HepG2 (cell line): ENCODE results near the gene NDUFB4.

Experiments
- ARID3A ChIP-seq: IDR thresholded peaks from 2 replicates; pipeline ENCODE4 v1.6.1; 2012; ENCODE audit warnings: low read depth, low read length, improper control_type of control experiment
- BHLHE40 ChIP-seq: IDR thresholded peaks from 2 replicates; pipeline ENCODE4 v1.6.1; 2011; ENCODE audit warnings: low read length, improper control_type of control experiment
- EZH2 ChIP-seq: conservative IDR thresholded peaks from 2 replicates; pipeline ENCODE4 v1.6.1; 2012; ENCODE audit warnings: mild to moderate bottlenecking, low read depth, low read length, moderate library complexity
- FOXK2 ChIP-seq: fragments of 450-650 bp; IDR thresholded peaks from 2 replicates; pipeline ENCODE4 v1.6.1; 2016
- LBX2 ChIP-seq: sonication (generic); formaldehyde crosslinking; IDR thresholded peaks from 2 replicates; pipeline ENCODE4 v1.5.0; 2020; ENCODE audit warnings: missing genetic modification reagents, mild to moderate bottlenecking, borderline replicate concordance
- NR2F1 ChIP-seq, 2 experiments: fragments of 450-650 bp in 1 of 2; formaldehyde crosslinking in 1 of 2; IDR thresholded peaks; 2 replicates each; pipeline versions ENCODE4 v1.5.0 to v1.6.1; 2016 to 2020; ENCODE audit warnings: mild to moderate bottlenecking in 1 of 2, missing compliant biosample characterization in 1 of 2, missing genetic modification reagents in 1 of 2, moderate library complexity in 1 of 2
- POLR2A ChIP-seq, 2 experiments: IDR thresholded peaks; 2 replicates each; pipeline ENCODE4 v1.6.1; 2011; ENCODE audit warnings: low read depth in 2 of 2, low read length in 2 of 2, mild to moderate bottlenecking in 1 of 2, moderate library complexity in 1 of 2; ENCODE audit not compliant: insufficient read depth in 1 of 2
- RAD51 ChIP-seq: fragments of 450-650 bp; IDR thresholded peaks from 2 replicates; pipeline ENCODE4 v1.6.1; 2016; ENCODE audit warnings: borderline replicate concordance
- RNF2 ChIP-seq: fragments of 450-650 bp; conservative IDR thresholded peaks from 2 replicates; pipeline ENCODE4 v1.6.1; 2016; ENCODE audit warnings: low read depth
- TAF1 ChIP-seq: sonication (generic); formaldehyde crosslinking; IDR thresholded peaks from 2 replicates; pipeline ENCODE4 v1.4.0; 2020; ENCODE audit warnings: missing genetic modification reagents
- TCF12 ChIP-seq, 2 experiments: fragments of 450-650 bp in 1 of 2; sonication (generic) in 1 of 2; formaldehyde crosslinking in 1 of 2; IDR thresholded peaks; 2 replicates each; pipeline versions ENCODE4 v1.6.1 to v1.8.0; 2017 to 2022; ENCODE audit warnings: antibody characterized with exemption in 1 of 2, mild to moderate bottlenecking in 1 of 2, missing genetic modification reagents in 1 of 2, moderate library complexity in 1 of 2
- ZC3H4 ChIP-seq: sonication (generic); formaldehyde crosslinking; IDR thresholded peaks from 2 replicates; pipeline ENCODE4 v1.4.0; 2020; ENCODE audit warnings: missing genetic modification reagents, borderline replicate concordance
- ZNF260 ChIP-seq: sonication (generic); formaldehyde crosslinking; IDR thresholded peaks from 2 replicates; pipeline ENCODE4 v1.4.0; 2020; ENCODE audit warnings: missing genetic modification reagents, low read depth, mild to moderate bottlenecking, borderline replicate concordance
- ZSCAN21 ChIP-seq: sonication (generic); formaldehyde crosslinking; IDR thresholded peaks from 2 replicates; pipeline ENCODE4 v1.8.0; 2022; ENCODE audit warnings: mild to moderate bottlenecking, missing genetic modification reagents, moderate library complexity, borderline replicate concordance

- TF ChIP-seq BHLHE40 (no peak), TCF12 (IDR thresholded peaks at IDR 0.05) (no peak), TCF12 (CRISPR knock-in tag; IDR thresholded peaks at IDR 0.05) (no peak), NR2F1 (CRISPR knock-in tag; IDR thresholded peaks at IDR 0.05) (no peak), EZH2 (no peak), RAD51 (no peak), POLR2A (IDR thresholded peaks at IDR 0.05; ENCODE audit: insufficient read depth in 1 of 2, low read depth in 2 of 2, low read length in 2 of 2) (no peak), ZNF260 (CRISPR knock-in tag) (no peak), LBX2 (no peak), ZSCAN21 (CRISPR knock-in tag) (no peak), RNF2 (no peak), TAF1 (no peak), ARID3A (no peak), FOXK2 (no peak), ZC3H4 (CRISPR knock-in tag) (no peak)
These were observed 49.1 kb downstream of the NDUFB4 start for GRCh38 chr3:120645083-120645845.
